ENCODE measurements around the gene ULK1.

ULK1 gene

GRCh38 chr12:131908092-131909080 is 14.0 kb downstream of the ULK1 start:
- no peak for DNase-seq (ENCODE audit: low read depth)

- DNase-seq (ENCODE audit: low read depth): no peak
These were observed 14.8 kb downstream of the ULK1 start for GRCh38 chr12:131909081-131909751.

GRCh38 chr12:131909752-131910219 is 15.4 kb downstream of the ULK1 start:
- DNase-seq (ENCODE audit: low read depth): no peak

- no peak for DNase-seq (ENCODE audit: low read depth)
These were observed 16.0 kb downstream of the ULK1 start for GRCh38 chr12:131910302-131911027.

GRCh38 chr12:131911028-131911650 is 16.7 kb downstream of the ULK1 start:
- DNase-seq (ENCODE audit: low read depth): no peak

- DNase-seq (ENCODE audit: low read depth): no peak
These were observed 17.5 kb downstream of the ULK1 start for GRCh38 chr12:131911851-131912477.

- DNase-seq (ENCODE audit: low read depth): peak; percentile 62
These were observed 18.3 kb downstream of the ULK1 start for GRCh38 chr12:131912518-131913274.

GRCh38 chr12:131913666-131914065 is 19.2 kb downstream of the ULK1 start:
- DNase-seq (ENCODE audit: low read depth): no peak

- no peak for DNase-seq (ENCODE audit: low read depth)
These were observed 19.8 kb downstream of the ULK1 start for GRCh38 chr12:131914179-131914702.

GRCh38 chr12:131915000-131915689 is 20.7 kb downstream of the ULK1 start:
- DNase-seq (ENCODE audit: low read depth): no peak

- no peak for DNase-seq (ENCODE audit: low read depth)
These were observed 21.4 kb downstream of the ULK1 start for GRCh38 chr12:131915823-131916222.

- DNase-seq (ENCODE audit: low read depth): no peak
These were observed 22.1 kb downstream of the ULK1 start for GRCh38 chr12:131916306-131917138.

- DNase-seq (ENCODE audit: low read depth): no peak
These were observed 22.8 kb downstream of the ULK1 start for GRCh38 chr12:131917139-131917710.

GRCh38 chr12:131917711-131918306 is 23.4 kb downstream of the ULK1 start:
- DNase-seq (ENCODE audit: low read depth): no peak

- no peak for DNase-seq (ENCODE audit: low read depth)
These were observed 24.1 kb downstream of the ULK1 start for GRCh38 chr12:131918311-131919050.

GRCh38 chr12:131919051-131919347 is 24.6 kb downstream of the ULK1 start:
- no peak for DNase-seq (ENCODE audit: low read depth)

GRCh38 chr12:131919366-131920156 is 25.1 kb downstream of the ULK1 start:
- no peak for DNase-seq (ENCODE audit: low read depth)
